Tibial artery (tissue), 4 donors: ENCODE data around the gene PBX1.

ENCODE experiments used
- DNase-seq, 2 donors: peaks; one replicate each; pipeline ENCODE4 v3.0.0-alpha.2; 2019
- H3K27ac ChIP-seq, 2 donors: fragments of 200-600 bp; sonication (generic) in 1 of 2; 1 replicate in 1 of 2; 2 replicates in 1 of 2; pipeline ENCODE4 v1.5.1; 2018 to 2019; ENCODE audit warnings: mild to moderate bottlenecking in 1 of 2
- H3K27me3 ChIP-seq, 2 donors: fragments of 200-600 bp; sonication (generic) in 1 of 2; one replicate each; pipeline versions ENCODE4 v1.5.1 to v1.6.0; 2016 to 2019
- H3K36me3 ChIP-seq, 3 donors: fragments of 200-600 bp; sonication (generic) in 2 of 3; one replicate each; pipeline ENCODE4 v1.5.1; 2016 to 2019; ENCODE audit warnings: mild to moderate bottlenecking in 2 of 3
- H3K4me1 ChIP-seq, 4 donors: fragments of 200-600 bp; sonication (generic) in 2 of 4; 1 replicate in 3 of 4; 2 replicates in 1 of 4; pipeline ENCODE4 v1.5.1; 2016 to 2019
- H3K4me3 ChIP-seq, 2 donors: fragments of 200-600 bp; sonication (generic) in 1 of 2; 1 replicate in 1 of 2; 2 replicates in 1 of 2; pipeline ENCODE4 v1.5.1; 2018 to 2019; ENCODE audit warnings: mild to moderate bottlenecking in 2 of 2
- H3K9me3 ChIP-seq, 3 donors: fragments of 200-600 bp; sonication (generic) in 1 of 3; one replicate each; pipeline ENCODE4 v1.5.1; 2016 to 2019
- intact Hi-C: fragments of 100-400 bp; cut with DNase I; formaldehyde crosslinking; loops from one replicate; pipeline ENCODE4 v1.15.0; 2023; ENCODE audit warnings: low total_unique reads
- TF ChIP-seq, protein P1 (sequence below), 2 experiments: fragments of 200-600 bp in 1 of 2; fragments of 450-650 bp in 1 of 2; IDR thresholded peaks; one replicate each; pipeline ENCODE4 v1.5.1; 2017 to 2019; ENCODE audit warnings: antibody characterized with exemption in 2 of 2, mild to moderate bottlenecking in 1 of 2, moderate library complexity in 1 of 2

PBX1 gene

GRCh38 chr1:164743976-164744375, 185.0 kb downstream of the PBX1 start:
- no peak for DNase-seq
- intact Hi-C loops: no loop called here
- Histone ChIP-seq H3K4me3 (no peak overlapping the region), H3K4me1 (peaks cover 0 to 27% (median 16%) of the 10 kb centered on the region in 4 donors), H3K9me3 (no peaks in the 10 kb centered on the region), H3K36me3 (no peaks in the 10 kb centered on the region), H3K27ac (no peak overlapping the region), H3K27me3 (no peaks in the 10 kb centered on the region)
- TF ChIP-seq, protein P1, sequence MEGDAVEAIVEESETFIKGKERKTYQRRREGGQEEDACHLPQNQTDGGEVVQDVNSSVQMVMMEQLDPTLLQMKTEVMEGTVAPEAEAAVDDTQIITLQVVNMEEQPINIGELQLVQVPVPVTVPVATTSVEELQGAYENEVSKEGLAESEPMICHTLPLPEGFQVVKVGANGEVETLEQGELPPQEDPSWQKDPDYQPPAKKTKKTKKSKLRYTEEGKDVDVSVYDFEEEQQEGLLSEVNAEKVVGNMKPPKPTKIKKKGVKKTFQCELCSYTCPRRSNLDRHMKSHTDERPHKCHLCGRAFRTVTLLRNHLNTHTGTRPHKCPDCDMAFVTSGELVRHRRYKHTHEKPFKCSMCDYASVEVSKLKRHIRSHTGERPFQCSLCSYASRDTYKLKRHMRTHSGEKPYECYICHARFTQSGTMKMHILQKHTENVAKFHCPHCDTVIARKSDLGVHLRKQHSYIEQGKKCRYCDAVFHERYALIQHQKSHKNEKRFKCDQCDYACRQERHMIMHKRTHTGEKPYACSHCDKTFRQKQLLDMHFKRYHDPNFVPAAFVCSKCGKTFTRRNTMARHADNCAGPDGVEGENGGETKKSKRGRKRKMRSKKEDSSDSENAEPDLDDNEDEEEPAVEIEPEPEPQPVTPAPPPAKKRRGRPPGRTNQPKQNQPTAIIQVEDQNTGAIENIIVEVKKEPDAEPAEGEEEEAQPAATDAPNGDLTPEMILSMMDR (IDR thresholded peaks at IDR 0.05): no peak

DNA sequence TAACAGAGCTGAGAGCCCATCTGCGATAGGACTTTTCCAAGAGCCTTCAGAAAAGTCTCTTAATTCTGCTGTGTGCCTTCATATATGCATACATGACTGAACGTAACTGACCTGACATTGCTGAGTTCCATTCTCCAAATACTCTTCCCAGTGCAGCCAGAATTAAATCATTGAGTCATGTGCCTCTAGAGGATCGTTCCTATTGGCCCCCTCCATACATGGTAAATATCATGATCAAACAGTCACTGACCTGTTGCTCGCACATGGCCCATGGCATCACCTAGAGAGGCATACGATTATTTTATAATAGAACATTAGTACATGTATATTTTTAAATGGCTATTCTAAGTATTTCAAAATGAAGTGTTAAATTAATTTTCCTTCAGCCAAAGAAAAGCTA, 186.8 kb downstream of the PBX1 start:
- no peak for DNase-seq
- TF ChIP-seq, protein P1 (IDR thresholded peaks at IDR 0.05): no peak
- H3K27me3 ChIP-seq: no peaks in the 10 kb centered on the region
- intact Hi-C loops: loop anchor here (5.0 kb wide), 1 partner anchor 38 kb away; no protein-coding TSS in a partner anchor
- H3K4me3 ChIP-seq: no peak overlapping the region
- H3K4me1 ChIP-seq: peaks cover 0 to 45% (median 15%) of the 10 kb centered on the region in 4 donors
- no peaks in the 10 kb centered on the region for H3K36me3 ChIP-seq
- no peak overlapping the region for H3K27ac ChIP-seq
- H3K9me3 ChIP-seq: no peaks in the 10 kb centered on the region

DNA sequence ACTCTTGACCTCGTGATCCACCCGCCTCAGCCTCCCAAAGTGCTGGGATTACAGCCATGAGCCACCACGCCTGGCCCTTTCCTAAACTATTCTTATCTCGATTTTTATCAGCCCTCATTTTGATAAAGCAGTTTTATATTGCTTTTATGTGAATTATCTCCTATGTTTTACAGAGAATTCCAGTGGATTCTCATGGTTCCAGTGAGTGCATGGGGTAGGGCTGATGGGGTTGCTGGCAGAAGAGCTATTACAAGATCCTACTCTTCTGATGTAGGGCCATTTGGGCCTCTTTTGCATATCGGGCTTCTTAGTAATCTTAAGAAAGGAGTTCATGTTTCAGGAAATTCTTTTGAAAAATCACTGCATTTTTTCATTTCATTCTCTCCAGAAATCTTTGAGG, 187.6 kb downstream of the PBX1 start:
- intact Hi-C loops: loop anchor here (5.0 kb wide), 1 partner anchor 39 kb away; no protein-coding TSS in a partner anchor
- Histone ChIP-seq H3K4me3 (no peak overlapping the region), H3K36me3 (no peaks in the 10 kb centered on the region), H3K27ac (peak overlapping the region; percentile 7 to 9), H3K4me1 (peaks cover 0 to 45% (median 15%) of the 10 kb centered on the region in 4 donors), H3K27me3 (no peaks in the 10 kb centered on the region), H3K9me3 (no peaks in the 10 kb centered on the region)
- TF ChIP-seq, protein P1 (IDR thresholded peaks at IDR 0.05): no peak
- DNase-seq: no peak

- H3K4me3 ChIP-seq: no peak overlapping the region
- TF ChIP-seq, protein P1 (IDR thresholded peaks at IDR 0.05): no peak
- intact Hi-C loops: loop anchor here (5.0 kb wide), 1 partner anchor 41 kb away; no protein-coding TSS in a partner anchor
- H3K27me3 ChIP-seq: no peaks in the 10 kb centered on the region
- no peaks in the 10 kb centered on the region for H3K36me3 ChIP-seq
- no peaks in the 10 kb centered on the region for H3K9me3 ChIP-seq
- peak in 1 of 2 donors; percentile 63 for DNase-seq
- peaks cover 0 to 57% (median 16%) of the 10 kb centered on the region in 4 donors for H3K4me1 ChIP-seq
- H3K27ac ChIP-seq: peak overlapping the region; percentile 59 to 67
These were observed 189.4 kb downstream of the PBX1 start for GRCh38 chr1:164748253-164748899.

DNA sequence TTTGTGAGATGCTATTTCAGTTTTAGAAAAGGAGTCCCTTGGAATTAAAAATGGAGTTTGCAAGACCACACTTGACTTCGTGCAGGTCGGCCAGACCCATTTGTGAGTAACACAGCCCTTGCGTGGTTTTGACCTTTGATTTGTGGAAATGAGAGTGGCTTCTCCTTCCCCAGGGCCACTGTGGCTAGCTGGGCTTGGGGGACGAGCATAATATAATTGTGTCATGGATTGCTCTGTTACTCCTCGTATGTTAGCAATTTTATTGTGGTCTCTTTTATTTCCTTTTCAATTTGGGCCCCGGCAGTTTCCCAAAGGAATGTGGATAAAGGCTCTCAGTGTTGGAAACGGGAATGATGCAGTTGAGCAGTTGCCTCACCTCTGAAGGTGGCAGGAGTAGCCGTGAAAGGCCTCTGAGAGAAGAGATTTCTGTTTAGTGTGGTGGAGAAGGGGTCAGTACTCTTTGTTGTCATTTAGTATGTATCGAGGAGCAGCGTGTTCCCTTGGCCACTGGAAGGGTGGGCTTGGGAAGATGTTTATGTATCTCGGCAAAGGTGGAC, 194.6 kb downstream of the PBX1 start:
- intact Hi-C loops: no loop called here
- peaks cover 0 to 56% (median 20%) of the 10 kb centered on the region in 4 donors for H3K4me1 ChIP-seq
- no peak for DNase-seq
- TF ChIP-seq, protein P1 (IDR thresholded peaks at IDR 0.05): no peak
- H3K36me3 ChIP-seq: no peaks in the 10 kb centered on the region
- H3K27ac ChIP-seq: peak overlapping the region; percentile 81 to 86
- H3K9me3 ChIP-seq: no peaks in the 10 kb centered on the region
- no peaks in the 10 kb centered on the region for H3K27me3 ChIP-seq
- H3K4me3 ChIP-seq: peak overlapping the region; percentile 34 to 49
